ENCODE data around the gene BICDL1.

GRCh38 chr12:120024193-120024592, 35.2 kb downstream of the BICDL1 start:
- TF ChIP-seq CTCF (IDR thresholded peaks at IDR 0.05) (no peak), EP300 (IDR thresholded peaks at IDR 0.05) (no peak), POLR2A (IDR thresholded peaks at IDR 0.05) (no peak)

All from upper lobe of left lung (tissue), 4 donors.